Activated naive CD4-positive, alpha-beta T cell treated with anti-CD3 and anti-CD28 coated beads, Interleukin-2, amount 50 U/mL, for 72 hours (primary cell): ENCODE results near the gene GOLGA1. TPM values are rescaled to one million over a fixed set of nuclear protein-coding genes. Genes with fewer than 3 reads are reported as not detected.
"Not testable (repeated sequence)": the region's sequence is repeated elsewhere in the genome, so short reads cannot be mapped to it uniquely, and the experiment has no call there.

Experiments used
- ATAC-seq, 2 donors: fragments of 150-1000 bp; cut with Tn5 transposase; 2 replicates each; pipeline ENCODE4 v1.10.0; 2021; ENCODE audit warnings: mild to moderate bottlenecking in 2 of 2, moderate library complexity in 2 of 2
- DNase-seq, 2 donors: peaks; one replicate each; pipeline ENCODE4 v3.0.0; 2021 to 2022; ENCODE audit warnings: low spot score in 2 of 2
- H3K27ac Mint-ChIP-seq, 2 donors: one replicate each; pipeline ENCODE4 v1.8.0; 2022; ENCODE audit warnings: mild to moderate bottlenecking in 2 of 2, mixed read lengths in 2 of 2
- H3K36me3 Mint-ChIP-seq, 2 donors: one replicate each; pipeline ENCODE4 v1.8.0; 2022; ENCODE audit warnings: mixed read lengths in 2 of 2
- H3K9me3 Mint-ChIP-seq, 2 donors: one replicate each; pipeline ENCODE4 v1.8.0; 2022; ENCODE audit warnings: mixed read lengths in 2 of 2
- total RNA-seq, 2 donors: library from RNA; stranded (reverse); gene quantifications; one replicate each; pipeline ENCODE4 v1.2.3, GENCODE V29; 2022

Gene GOLGA1
- total RNA-seq, 2 donors from 2014 or later: 22.5 to 22.7 TPM

DNA sequence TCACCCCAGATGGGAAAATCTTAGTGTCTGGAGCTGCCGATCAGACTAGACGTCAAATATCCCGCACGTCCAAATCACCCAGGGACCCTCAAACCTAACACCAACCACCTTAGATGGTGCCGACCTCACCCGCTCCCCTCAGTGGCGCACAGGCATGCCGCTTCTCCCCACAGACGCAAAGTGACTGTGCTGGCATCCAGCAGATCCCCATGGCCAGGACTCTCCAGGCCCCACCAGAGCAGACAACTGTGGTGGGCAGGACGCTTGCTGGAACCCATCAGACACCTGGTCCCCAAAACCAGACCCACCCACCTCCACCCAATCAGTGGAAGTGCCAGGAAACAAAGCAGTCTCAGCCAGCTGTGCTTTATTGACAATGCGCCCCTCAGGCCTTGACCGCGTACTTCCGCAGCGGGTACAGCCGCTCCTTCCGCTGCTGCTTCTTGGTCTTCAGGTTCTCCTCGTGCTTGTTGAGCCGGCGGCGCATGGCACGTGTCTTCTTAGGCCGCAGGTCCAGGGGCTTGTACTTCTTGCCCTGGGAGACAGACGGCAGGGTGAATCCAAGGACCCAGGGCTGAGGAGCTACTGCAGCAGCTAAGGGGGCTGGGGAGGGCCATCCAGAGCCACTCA lies 83.2 kb downstream of the GOLGA1 start:
- no peak for ATAC-seq
- peak in 1 of 2 donors; percentile 19 for DNase-seq
- Mint-ChIP-seq H3K9me3 (no peaks in the 10 kb centered on the region), H3K36me3 (peaks cover 37 to 38% of the 10 kb centered on the region in 2 donors), H3K27ac (peak overlapping the region; percentile 66 to 86)

DNA sequence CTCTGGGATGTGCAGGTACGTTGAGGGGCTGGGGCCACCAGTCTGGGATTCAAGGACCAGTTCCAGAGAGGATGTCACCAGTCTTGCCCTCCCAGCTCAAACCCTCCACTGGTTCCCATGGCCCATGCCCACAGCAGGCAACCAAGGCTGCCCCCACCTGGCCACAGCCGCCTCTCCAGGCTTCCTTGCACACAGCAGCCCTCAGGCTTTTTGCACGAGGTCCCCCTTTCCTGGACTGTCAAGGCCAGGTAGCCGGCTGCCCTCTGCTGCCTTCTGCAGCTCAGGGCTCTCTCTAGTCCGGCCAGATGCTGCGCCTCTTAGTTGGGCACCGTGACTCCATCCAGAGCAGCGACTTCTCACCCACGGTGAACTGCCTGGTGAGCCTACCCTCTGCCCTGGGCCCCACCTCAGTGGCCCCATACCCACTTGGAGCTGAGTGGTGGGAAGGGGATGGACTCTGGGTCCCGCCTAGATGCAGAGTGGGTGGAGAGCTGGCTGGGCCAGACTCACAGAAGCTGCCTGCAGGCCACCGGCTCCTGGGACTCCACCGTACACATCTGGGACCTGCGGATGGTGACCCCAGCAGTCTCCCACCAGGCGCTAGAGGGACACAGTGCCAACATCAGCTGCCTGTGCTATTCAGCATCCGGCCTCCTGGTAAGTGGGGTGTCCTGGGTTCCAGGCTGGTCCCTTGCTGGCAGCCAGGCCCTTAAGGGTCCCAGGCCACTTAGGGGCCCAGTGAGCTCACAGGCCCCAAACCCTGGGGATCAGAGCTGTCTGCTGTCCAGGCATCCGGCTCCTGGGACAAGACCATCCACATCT lies 84.7 kb downstream of the GOLGA1 start:
- ATAC-seq (no peak), DNase-seq (peak in 1 of 2 donors; percentile 31)
- peaks cover 27 to 30% of the 10 kb centered on the region in 2 donors for H3K36me3 Mint-ChIP-seq
- no peaks in the 10 kb centered on the region for H3K9me3 Mint-ChIP-seq
- H3K27ac Mint-ChIP-seq: peak overlapping the region in 1 of 2 donors; percentile 75

DNA sequence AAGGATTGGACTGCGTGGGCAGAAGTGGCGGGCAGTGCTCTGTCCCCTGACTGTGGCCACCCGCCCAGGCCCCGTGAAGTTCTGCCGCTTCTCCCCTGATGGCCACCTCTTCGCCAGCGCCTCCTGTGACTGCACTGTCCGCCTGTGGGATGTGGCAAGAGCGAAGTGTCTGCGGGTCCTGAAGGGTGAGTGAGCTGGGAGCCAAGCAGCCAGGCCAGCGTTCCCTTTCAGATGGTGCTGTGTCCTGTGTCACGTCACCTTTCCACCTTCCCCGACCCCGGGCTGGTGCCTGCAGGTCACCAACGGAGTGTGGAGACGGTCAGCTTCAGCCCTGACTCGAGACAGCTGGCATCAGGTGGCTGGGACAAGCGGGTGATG lies 85.3 kb downstream of the GOLGA1 start:
- Mint-ChIP-seq H3K9me3 (no peaks in the 10 kb centered on the region), H3K27ac (peak overlapping the region in 1 of 2 donors; percentile 75), H3K36me3 (peaks cover 21 to 24% of the 10 kb centered on the region in 2 donors)
- no peak for DNase-seq
- no peak for ATAC-seq

DNA sequence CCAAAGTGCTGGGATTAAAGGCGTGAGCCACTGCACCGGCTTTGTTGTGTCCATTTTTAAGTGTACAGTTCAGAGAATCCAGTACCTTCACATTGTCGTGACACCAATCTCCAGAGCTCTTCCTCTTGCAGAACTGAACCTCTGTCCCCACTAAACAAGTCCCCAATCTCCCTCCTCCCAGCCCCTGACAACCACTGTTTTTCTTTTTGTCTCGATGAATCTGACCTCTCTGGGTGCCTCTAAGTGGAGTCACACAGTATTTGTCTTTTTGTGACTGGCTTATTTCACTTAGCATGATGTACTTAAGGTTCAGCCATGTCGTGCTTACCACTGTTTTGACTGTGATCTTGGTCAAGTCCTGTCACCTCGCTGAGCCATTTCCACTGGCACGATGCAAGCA lies 86.1 kb downstream of the GOLGA1 start:
- peaks cover 14 to 16% of the 10 kb centered on the region in 2 donors for H3K36me3 Mint-ChIP-seq
- no peaks in the 10 kb centered on the region for H3K9me3 Mint-ChIP-seq
- H3K27ac Mint-ChIP-seq: peak overlapping the region in 1 of 2 donors; percentile 75
- ATAC-seq (no peak), DNase-seq (no peak)

DNA sequence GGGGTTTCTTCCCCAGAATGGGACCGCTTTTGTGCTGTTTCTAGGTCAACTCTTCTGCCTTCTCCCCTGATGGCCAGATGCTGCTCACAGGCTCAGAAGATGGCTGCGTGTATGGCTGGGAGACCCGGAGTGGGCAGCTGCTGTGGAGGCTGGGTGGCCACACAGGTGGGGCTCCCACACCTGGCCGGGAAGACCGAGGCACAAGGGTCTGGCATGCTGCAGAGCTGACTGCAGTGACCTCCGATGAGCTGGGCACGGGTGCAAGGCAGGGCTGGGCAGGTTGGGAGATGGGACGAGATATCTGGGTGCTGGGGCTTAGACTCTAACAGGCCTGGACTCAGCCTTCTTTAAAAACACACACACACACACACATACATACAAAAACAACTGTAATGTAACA lies 86.7 kb downstream of the GOLGA1 start:
- H3K36me3 Mint-ChIP-seq: peaks cover 7 to 10% of the 10 kb centered on the region in 2 donors
- ATAC-seq (no peak), DNase-seq (no peak)
- H3K9me3 Mint-ChIP-seq: no peaks in the 10 kb centered on the region
- H3K27ac Mint-ChIP-seq: peak overlapping the region in 1 of 2 donors; percentile 21

GRCh38 chr9:124853605-124854143 lies 87.2 kb downstream of the GOLGA1 start:
- DNase-seq (no peak), ATAC-seq (peak in 1 of 2 donors; percentile 6)
- H3K9me3 Mint-ChIP-seq: no peaks in the 10 kb centered on the region
- peak overlapping the region in 1 of 2 donors; percentile 21 for H3K27ac Mint-ChIP-seq
- peaks cover 4 to 9% of the 10 kb centered on the region in 2 donors for H3K36me3 Mint-ChIP-seq

- DNase-seq (peak; percentile 85 to 89), ATAC-seq (peak; percentile 82 to 89)
- Mint-ChIP-seq H3K9me3 (no peaks in the 10 kb centered on the region), H3K27ac (peak within 1 kb of the TSS in 1 of 2 donors; percentile 70), H3K36me3 (peaks cover 0 to 9% of the 10 kb centered on the region in 2 donors)
These were observed 87.9 kb downstream of the GOLGA1 start, which contains the start of gene WDR38 for GRCh38 chr9:124852829-124853531. Gene WDR38 (plus strand): TSS chr9:124853460. CDS start chr9:124853532, 72 bp downstream.

- ATAC-seq: no peak
These were observed 88.6 kb downstream of the GOLGA1 start for GRCh38 chr9:124852121-124852828.

DNA sequence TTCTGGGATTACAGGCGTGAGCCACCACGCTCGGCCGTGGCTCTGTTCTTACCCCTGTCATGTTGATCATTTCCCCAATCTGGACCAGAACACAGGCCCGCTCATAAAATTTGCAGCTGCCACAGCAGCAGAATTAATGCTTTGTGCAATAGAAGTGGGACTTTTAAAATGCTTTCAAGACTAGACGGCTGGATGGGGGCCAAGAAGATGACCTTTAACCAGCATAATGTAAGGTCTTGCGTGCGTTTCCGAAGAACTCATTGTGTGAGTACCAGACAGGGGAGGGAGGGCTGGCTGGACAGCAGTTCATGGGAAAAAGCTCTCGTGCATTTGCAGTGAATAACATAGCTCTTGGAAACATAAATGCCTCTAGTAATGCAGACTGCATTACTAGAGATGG lies 91.1 kb downstream of the GOLGA1 start:
- Mint-ChIP-seq H3K27ac (no peak overlapping the region), H3K36me3 (no peaks in the 10 kb centered on the region), H3K9me3 (no peaks in the 10 kb centered on the region)
- no peak for DNase-seq
- ATAC-seq: no peak

More at GRCh38 chr9:124852121-124852828, 88.6 kb downstream of the GOLGA1 start:
- Mint-ChIP-seq H3K9me3 (no peaks in the 10 kb centered on the region), H3K36me3 (peaks cover 0 to 2% of the 10 kb centered on the region in 2 donors), H3K27ac (peak overlapping the region in 1 of 2 donors; percentile 70)
- no peak for DNase-seq

- H3K36me3 Mint-ChIP-seq: no peaks in the 10 kb centered on the region
These were observed 93.9 kb downstream of the GOLGA1 start for GRCh38 chr9:124846969-124847368.

GRCh38 chr9:124846467-124846866 lies 94.4 kb downstream of the GOLGA1 start:
- H3K36me3 Mint-ChIP-seq, H3K9me3 Mint-ChIP-seq: not testable (repeated sequence)

More at GRCh38 chr9:124846969-124847368, 93.9 kb downstream of the GOLGA1 start:
- no peak for DNase-seq
- H3K9me3 Mint-ChIP-seq: no peaks in the 10 kb centered on the region
- no peak overlapping the region for H3K27ac Mint-ChIP-seq
- ATAC-seq: no peak

GRCh38 chr9:124844291-124844690 lies 96.6 kb downstream of the GOLGA1 start:
- Mint-ChIP-seq H3K9me3 (no peaks in the 10 kb centered on the region), H3K36me3 (no peaks in the 10 kb centered on the region), H3K27ac (no peak overlapping the region)
- no peak for ATAC-seq
- DNase-seq: no peak

More at GRCh38 chr9:124846467-124846866, 94.4 kb downstream of the GOLGA1 start:
- H3K27ac Mint-ChIP-seq, ATAC-seq, DNase-seq: not testable (repeated sequence)

- DNase-seq (no peak), ATAC-seq (no peak)
- no peak overlapping the region for H3K27ac Mint-ChIP-seq
- no peaks in the 10 kb centered on the region for H3K9me3 Mint-ChIP-seq
- no peaks in the 10 kb centered on the region for H3K36me3 Mint-ChIP-seq
These were observed 97.3 kb downstream of the GOLGA1 start for GRCh38 chr9:124843456-124844034.

DNA sequence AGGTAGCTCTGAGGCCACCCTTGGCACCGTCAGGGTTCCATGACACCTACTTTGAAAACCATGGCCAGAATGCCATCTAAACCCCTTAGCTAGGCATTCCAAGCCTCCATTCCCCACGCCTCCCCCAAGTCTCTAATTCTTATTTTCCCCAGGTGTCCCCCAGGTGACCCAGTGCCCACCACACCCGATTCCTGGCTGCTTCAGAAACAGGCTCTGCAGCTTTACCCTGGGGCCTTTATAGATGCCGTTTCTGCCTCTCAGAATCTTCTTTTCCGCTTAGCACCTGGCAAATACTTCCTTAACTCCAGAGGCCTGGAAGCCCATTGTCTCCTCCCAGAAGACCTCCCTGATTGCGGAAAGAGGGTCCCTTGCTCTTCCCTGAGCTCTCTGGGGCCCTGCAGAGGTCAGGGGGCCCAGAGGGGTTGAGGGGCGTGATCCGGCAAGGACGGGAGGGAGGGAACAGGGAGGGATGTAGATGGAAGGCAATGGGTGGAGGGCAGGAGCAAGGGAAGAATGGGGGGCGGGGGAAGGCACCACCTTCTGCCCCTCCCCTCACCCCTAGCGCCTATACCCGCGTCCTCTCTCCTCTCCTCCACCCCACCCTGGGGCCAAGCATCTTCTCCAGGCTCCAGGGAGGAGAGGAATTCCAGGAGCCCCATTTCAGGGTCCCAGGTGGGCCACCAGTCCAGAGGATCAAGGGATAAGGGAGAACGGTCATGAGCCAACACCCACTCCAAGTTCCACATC lies 99.6 kb downstream of the GOLGA1 start:
- Mint-ChIP-seq H3K27ac (no peak overlapping the region), H3K9me3 (no peaks in the 10 kb centered on the region), H3K36me3 (no peaks in the 10 kb centered on the region)
- no peak for DNase-seq
- no peak for ATAC-seq

- H3K9me3 Mint-ChIP-seq: no peaks in the 10 kb centered on the region
- no peaks in the 10 kb centered on the region for H3K36me3 Mint-ChIP-seq
- no peak for DNase-seq
- ATAC-seq: no peak
- H3K27ac Mint-ChIP-seq: no peak overlapping the region
These were observed 100.5 kb downstream of the GOLGA1 start for GRCh38 chr9:124840300-124840833.
